ENCODE measurements around the gene JAKMIP1. TPM values are rescaled to one million over a fixed set of nuclear protein-coding genes. Genes with fewer than 3 reads are reported as not detected.

The JAKMIP1 gene
- total RNA-seq (1 to 10 TPM; 2.0 to 2.1 TPM), total RNA-seq (0.18 to 3.4 (median 0.78) reads per million in 172 experiments)
- polyA plus RNA-seq (2013, experiment 1 of 2), result 12.3 TPM
- polyA plus RNA-seq (2013, experiment 2 of 2), result 12.0 TPM

DNA sequence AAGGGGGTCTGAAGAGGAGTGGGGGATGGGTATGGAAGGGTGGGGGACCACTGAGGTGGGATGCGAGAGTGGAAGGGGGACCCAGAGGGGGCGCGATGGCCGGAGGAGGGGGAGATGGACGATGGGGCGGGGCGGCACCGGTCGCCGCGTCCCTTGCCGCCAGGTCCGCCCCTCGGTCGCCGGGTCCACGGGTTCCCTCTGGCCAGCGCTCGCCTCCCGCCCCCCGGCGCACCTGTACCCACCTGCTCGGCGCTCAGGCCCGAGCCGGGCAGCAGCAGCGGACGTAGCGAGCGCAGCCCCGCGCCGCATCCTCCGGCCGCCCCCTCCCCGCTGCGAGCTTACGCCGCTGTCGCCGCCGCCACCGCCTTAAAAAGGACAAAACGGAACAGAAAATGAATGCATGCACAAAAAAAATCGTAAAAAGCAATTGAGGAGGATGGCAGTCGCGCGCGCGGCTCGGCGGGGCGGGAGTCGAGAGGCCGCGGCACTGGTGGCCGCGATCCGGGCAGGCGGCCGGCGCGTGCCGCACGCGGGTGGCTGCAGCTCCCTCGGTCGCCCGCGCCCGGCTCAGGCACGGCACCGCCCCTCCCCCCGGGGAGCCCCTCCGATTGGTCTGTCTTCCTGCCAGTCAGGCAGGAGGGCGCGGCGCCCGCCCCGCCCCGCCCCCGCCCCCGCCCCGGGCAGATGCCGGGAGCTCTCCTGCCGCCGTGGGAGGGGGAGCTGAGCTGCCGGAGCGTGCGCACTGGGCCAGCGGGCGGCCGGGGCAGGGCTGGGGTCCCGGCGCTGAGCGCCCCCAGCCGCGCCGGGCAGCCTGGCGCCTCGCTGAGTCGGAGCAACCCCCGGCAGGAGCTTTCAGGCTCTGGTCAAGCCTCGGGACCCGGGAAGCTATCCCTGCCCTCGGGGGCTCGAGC is at the start of gene JAKMIP1:
Gene JAKMIP1 (minus strand): TSS at position 539 of the 911 bp plus-strand sequence. CDS start 87,699 bp downstream, outside the sequence.
- H3K9me3 Mint-ChIP-seq, result peaks cover 3% of the 10 kb centered on the region
- peak within 1 kb of the TSS; percentile 33 for H3K27ac Mint-ChIP-seq
- H3K27ac ChIP-seq (ENCODE audit: low read depth in 1 of 2, low read length in 2 of 2), result no peak within 1 kb of the TSS
- peak within 1 kb of the TSS; percentile 57 for H3K4me3 ChIP-seq (ENCODE audit: low read length)
- ChIA-PET POLR2A (interaction anchor here (1.2 to 2.2 kb wide), 3 partner anchors 20 to 69 kb away, joined by 3 to 6 read pairs (median 3); partner anchors contain the start of gene WFS1), CTCF (no interaction called here)
- DNase-seq (peak; percentile 69 to 92 (median 78)), ATAC-seq (ENCODE audit: poor library complexity) (peak; percentile 85)
- H3K4me1 ChIP-seq (ENCODE audit: insufficient read depth, low read length), result peaks cover 39% of the 10 kb centered on the region
- H3K4me3 Mint-ChIP-seq, result peak within 1 kb of the TSS; percentile 86
- no peaks in the 10 kb centered on the region for H3K36me3 Mint-ChIP-seq (ENCODE audit: low read depth)
- H3K9me3 ChIP-seq (ENCODE audit: control insufficient read depth in 1 of 2, insufficient read depth in 1 of 2, low read length in 2 of 2), result peaks cover 0 to 19% of the 10 kb centered on the region in 2 experiments
- intact Hi-C loops (cut with DNase I, micrococcal nuclease), result loop anchor here in 1 of 2 experiments (5.0 kb wide), 1 partner anchor 72 kb away; no protein-coding TSS in a partner anchor
- peaks cover 21% of the 10 kb centered on the region for H3K4me1 Mint-ChIP-seq (ENCODE audit: low read depth)
- no peaks in the 10 kb centered on the region for H3K36me3 ChIP-seq (ENCODE audit: insufficient read depth, low read length)
- peaks cover 63% of the 10 kb centered on the region for H3K27me3 Mint-ChIP-seq
- no peak for TF ChIP-seq CTCF (IDR thresholded peaks at IDR 0.05)
- peaks cover 15 to 21% of the 10 kb centered on the region in 2 experiments for H3K27me3 ChIP-seq (ENCODE audit: control insufficient read depth in 1 of 2, insufficient read depth in 2 of 2, low read length in 2 of 2)

- H3K36me3 Mint-ChIP-seq (ENCODE audit: low read depth), result no peaks in the 10 kb centered on the region
- DNase-seq (no peak), ATAC-seq (ENCODE audit: poor library complexity) (no peak)
- intact Hi-C loops (cut with DNase I, micrococcal nuclease), result no loop called here
- Histone ChIP-seq H3K27ac (ENCODE audit: low read depth in 1 of 2, low read length in 2 of 2) (no peak overlapping the region), H3K4me3 (ENCODE audit: low read length) (no peak overlapping the region), H3K36me3 (ENCODE audit: insufficient read depth, low read length) (no peaks in the 10 kb centered on the region), H3K27me3 (ENCODE audit: control insufficient read depth in 1 of 2, insufficient read depth in 2 of 2, low read length in 2 of 2) (peaks cover 31 to 53% of the 10 kb centered on the region in 2 experiments), H3K9me3 (ENCODE audit: control insufficient read depth in 1 of 2, insufficient read depth in 1 of 2, low read length in 2 of 2) (peaks cover 10 to 24% of the 10 kb centered on the region in 2 experiments), H3K4me1 (ENCODE audit: insufficient read depth, low read length) (peaks cover 11% of the 10 kb centered on the region)
- H3K27me3 Mint-ChIP-seq, result peaks cover 65% of the 10 kb centered on the region
- no peak overlapping the region for H3K27ac Mint-ChIP-seq
- no peaks in the 10 kb centered on the region for H3K4me1 Mint-ChIP-seq (ENCODE audit: low read depth)
- ChIA-PET POLR2A (no interaction called here), CTCF (interaction anchor here (5.3 kb wide), 1 partner anchor 81 kb away, joined by 56 read pairs; no protein-coding TSS in a partner anchor)
- no peak overlapping the region for H3K4me3 Mint-ChIP-seq
- H3K9me3 Mint-ChIP-seq, result no peaks in the 10 kb centered on the region
- no peak for TF ChIP-seq CTCF (IDR thresholded peaks at IDR 0.05)
These were observed 48.0 kb upstream of the JAKMIP1 start for GRCh38 chr4:6248394-6248793.

DNA sequence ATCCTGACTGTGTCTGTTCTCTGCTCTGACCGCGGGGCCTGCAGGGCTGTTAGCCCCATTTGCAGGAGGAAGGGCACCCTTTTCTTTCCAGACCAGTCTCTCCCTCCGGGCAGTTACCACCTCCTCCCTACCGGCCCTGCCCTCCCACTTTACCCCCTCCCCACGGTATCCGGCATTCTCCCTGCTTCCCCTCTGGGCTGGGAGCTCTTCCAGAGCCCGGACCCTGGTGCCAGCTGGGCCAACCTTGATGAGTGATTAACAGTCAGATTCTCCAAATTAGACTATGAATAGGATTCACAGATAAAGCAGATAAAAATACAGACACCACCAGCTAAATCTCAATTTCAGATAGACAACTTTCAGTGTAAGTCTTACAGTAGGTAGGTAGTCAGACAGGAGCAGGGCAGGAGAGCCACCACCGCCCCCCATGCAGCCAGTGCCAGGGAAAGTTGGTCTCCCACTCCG is 45.9 kb upstream of the JAKMIP1 start:
- Mint-ChIP-seq H3K36me3 (ENCODE audit: low read depth) (no peaks in the 10 kb centered on the region), H3K27ac (no peak overlapping the region), H3K9me3 (no peaks in the 10 kb centered on the region), H3K4me1 (ENCODE audit: low read depth) (no peaks in the 10 kb centered on the region), H3K27me3 (peaks cover 81% of the 10 kb centered on the region), H3K4me3 (no peak overlapping the region)
- CTCF ChIA-PET, result no interaction called here
- no peak for ATAC-seq (ENCODE audit: poor library complexity)
- Histone ChIP-seq H3K9me3 (ENCODE audit: control insufficient read depth in 1 of 2, insufficient read depth in 1 of 2, low read length in 2 of 2) (peaks cover 10 to 28% of the 10 kb centered on the region in 2 experiments), H3K27ac (ENCODE audit: low read depth in 1 of 2, low read length in 2 of 2) (no peak overlapping the region), H3K4me3 (ENCODE audit: low read length) (no peak overlapping the region), H3K27me3 (ENCODE audit: control insufficient read depth in 1 of 2, insufficient read depth in 2 of 2, low read length in 2 of 2) (peaks cover 41 to 62% of the 10 kb centered on the region in 2 experiments), H3K36me3 (ENCODE audit: insufficient read depth, low read length) (no peaks in the 10 kb centered on the region), H3K4me1 (ENCODE audit: insufficient read depth, low read length) (peaks cover 11% of the 10 kb centered on the region)
- intact Hi-C loops (cut with DNase I, micrococcal nuclease), result no loop called here
- TF ChIP-seq CTCF (IDR thresholded peaks at IDR 0.05), result no peak
- no peak for DNase-seq
- POLR2A ChIA-PET, result no interaction called here
